Brain microvascular endothelial cell (primary cell): ENCODE data around the gene TTF2.
A peak's percentile ranks its signal among the peaks of the same experiment; 100 is the strongest.

Experiments used
- DNase-seq: peaks from one replicate; pipeline ENCODE4 v3.0.0-alpha.2; 2020
- H3K27ac ChIP-seq: fragments of 250-450 bp; sonication (Bioruptor Pico); 2 replicates; pipeline ENCODE4 v1.5.1; 2020; ENCODE audit warnings: mild to moderate bottlenecking, moderate library complexity
- H3K27me3 ChIP-seq: fragments of 250-450 bp; sonication (Bioruptor Pico); replicated peaks from 2 replicates; pipeline ENCODE4 v1.5.1; 2020; ENCODE audit warnings: mild to moderate bottlenecking
- H3K36me3 ChIP-seq: fragments of 250-450 bp; sonication (Bioruptor Pico); replicated peaks from 2 replicates; pipeline ENCODE4 v1.5.1; 2020; ENCODE audit warnings: mild to moderate bottlenecking
- H3K4me3 ChIP-seq: 2 replicates; pipeline ENCODE4 v1.5.1; 2011; ENCODE audit warnings: low read depth, mild to moderate bottlenecking, control low read depth, low read length, moderate library complexity
- CTCF ChIP-seq: IDR thresholded peaks from 2 replicates; pipeline ENCODE4 v1.5.1; 2011; ENCODE audit warnings: low read depth, mild to moderate bottlenecking, moderate library complexity, low read length, control low read depth, inconsistent platforms; ENCODE audit errors: missing control alignments
- in situ Hi-C: cut with HindIII; loops from 2 replicates; pipeline ENCODE4 v1.10.0; 2017; ENCODE audit warnings: low sequenced_read_pairs, low pct_ligation_motif_present

The TTF2 gene

DNA sequence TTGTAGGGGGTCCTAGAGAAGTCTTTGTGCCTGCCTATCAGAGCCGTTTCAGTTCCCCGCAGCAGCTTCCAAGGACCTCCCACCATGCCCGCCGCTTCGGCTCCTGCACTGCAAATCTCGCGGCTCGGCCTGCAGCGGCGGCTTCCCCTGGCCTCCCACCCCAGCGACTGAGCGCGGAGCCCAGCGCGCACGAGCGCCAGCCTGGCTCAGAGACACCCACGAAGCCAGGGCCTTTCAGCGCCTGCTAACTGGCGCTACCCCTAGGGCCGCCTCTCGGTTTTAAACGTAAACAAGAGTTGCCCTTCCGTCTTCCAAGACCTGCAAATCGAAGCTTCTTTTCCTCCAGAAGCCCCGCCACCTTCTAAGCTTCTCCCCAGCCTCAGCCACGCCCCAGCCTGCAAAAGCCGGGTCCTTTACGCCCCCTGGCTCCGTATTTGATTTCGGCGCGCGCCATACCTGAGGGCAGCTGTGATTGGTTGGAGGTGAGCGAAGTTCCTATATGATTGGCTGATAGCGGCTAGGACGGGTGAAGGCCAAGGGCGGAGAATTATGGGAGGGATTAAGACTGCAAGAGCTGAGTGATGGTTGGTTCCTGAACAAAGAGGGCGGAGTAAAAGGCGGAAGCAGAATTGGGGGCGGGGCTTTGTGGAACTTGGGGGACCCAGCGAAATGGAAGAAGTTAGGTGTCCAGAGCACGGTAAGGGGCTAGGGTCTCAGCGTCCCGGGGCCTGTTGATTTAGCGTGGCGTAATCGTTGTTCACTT, at the start of gene TTF2:
TSS of gene TTF2 (plus strand) at position 649 of the 763 bp plus-strand sequence. CDS start at position 670, 21 bp downstream.
- Histone ChIP-seq H3K4me3 (peak within 1 kb of the TSS; percentile 85), H3K27ac (peak within 1 kb of the TSS; percentile 75), H3K27me3 (no peaks in the 10 kb centered on the region), H3K36me3 (no peaks in the 10 kb centered on the region)
- peak; percentile 99 for DNase-seq
- in situ Hi-C loops: loop anchor here (25.0 kb wide), 1 partner anchor 323 kb away; no protein-coding TSS in a partner anchor
- peak; percentile 39 for TF ChIP-seq CTCF

DNA sequence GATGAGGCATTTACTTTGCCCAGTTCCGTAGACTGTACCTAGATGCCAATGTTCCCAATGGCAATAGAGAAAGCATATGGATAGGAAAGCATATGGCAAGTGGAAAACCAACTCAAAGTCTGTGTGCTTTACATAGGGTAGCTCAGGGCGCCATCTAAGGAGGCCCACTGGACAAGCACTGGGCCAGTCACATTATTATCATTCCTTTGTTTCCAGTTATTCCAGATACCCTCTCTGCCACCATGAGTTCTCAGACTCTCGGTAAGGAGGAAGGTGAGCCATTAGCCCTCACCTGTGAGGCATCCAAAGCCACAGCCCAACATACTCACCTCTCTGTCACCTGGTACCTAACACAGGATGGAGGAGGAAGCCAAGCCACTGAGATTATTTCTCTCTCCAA, 48.8 kb upstream of the TTF2 start:
- Histone ChIP-seq H3K27me3 (no peaks in the 10 kb centered on the region), H3K27ac (no peak overlapping the region), H3K4me3 (no peak overlapping the region), H3K36me3 (no peaks in the 10 kb centered on the region)
- DNase-seq: no peak
- no peak for TF ChIP-seq CTCF
- in situ Hi-C loops: no loop called here

GRCh38 chr1:117013309-117013858, 46.7 kb upstream of the TTF2 start:
- no peak overlapping the region for H3K27ac ChIP-seq
- no peak for TF ChIP-seq CTCF
- H3K36me3 ChIP-seq: no peaks in the 10 kb centered on the region
- DNase-seq: no peak
- no peaks in the 10 kb centered on the region for H3K27me3 ChIP-seq
- in situ Hi-C loops: no loop called here
- H3K4me3 ChIP-seq: no peak overlapping the region

DNA sequence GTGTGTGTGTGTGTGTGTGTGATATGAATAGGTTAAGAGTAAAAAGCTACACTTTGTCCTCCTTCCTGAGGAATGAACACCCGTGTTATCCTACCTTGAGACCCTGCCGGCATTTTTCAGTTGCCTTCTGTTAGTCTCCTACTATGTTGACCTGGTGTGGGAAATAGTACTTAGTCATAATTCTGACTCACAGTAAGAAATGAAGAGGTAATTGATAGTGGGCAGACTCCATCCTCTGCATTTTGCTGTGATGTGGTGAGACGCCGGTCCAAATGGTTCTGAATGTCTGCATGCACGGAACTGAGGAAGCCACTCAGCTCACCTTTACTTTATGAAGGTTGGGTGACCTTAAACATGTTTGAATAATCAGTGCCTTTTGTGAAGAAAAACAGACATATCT, 45.9 kb upstream of the TTF2 start:
- no peaks in the 10 kb centered on the region for H3K36me3 ChIP-seq
- in situ Hi-C loops: no loop called here

GRCh38 chr1:117015724-117016123, 44.4 kb upstream of the TTF2 start:
- in situ Hi-C loops: no loop called here
- Histone ChIP-seq H3K4me3 (no peak overlapping the region), H3K27ac (no peak overlapping the region), H3K27me3 (no peaks in the 10 kb centered on the region), H3K36me3 (no peaks in the 10 kb centered on the region)
- DNase-seq: no peak
- TF ChIP-seq CTCF: no peak

More for the DNA sequence above, 45.9 kb upstream of the TTF2 start:
- no peak overlapping the region for H3K27ac ChIP-seq
- H3K4me3 ChIP-seq: no peak overlapping the region
- H3K27me3 ChIP-seq: no peaks in the 10 kb centered on the region
- TF ChIP-seq CTCF: no peak
- DNase-seq: peak; percentile 28
